IMR-90 (cell line): Measurements from ENCODE around the gene CEACAM21. TPM values are rescaled to one million over a fixed set of nuclear protein-coding genes. Genes with fewer than 3 reads are reported as not detected.

Experiments
- ATAC-seq: fragments of 200-7000 bp; cut with Tn5 transposase; 2 replicates; pipeline ENCODE4 v1.9.1; 2020; ENCODE audit warnings: low read depth, mild to moderate bottlenecking, moderate library complexity
- BruUV-seq: library from RNA; stranded (reverse); fragments of 400-500 nt; replicated peaks from 2 replicates; lab custom pipeline; 2021; lab: Mats Ljungman, UMichigan
- CTCF ChIA-PET: fragments of 300-600 bp; formaldehyde crosslinking; extraction: SDS; loops from one replicate; lab custom pipeline; 2021; ENCODE audit warnings: antibody characterized with exemption; lab: Yijun Ruan, JAX
- POLR2A ChIA-PET: fragments of 300-600 bp; sonication (Branson Sonifier 250); formaldehyde crosslinking; loops from one replicate; lab custom pipeline; 2022; ENCODE audit warnings: antibody characterized with exemption; ENCODE audit not compliant: unreplicated experiment; lab: Charles Lee
- DNase-seq: peaks from one replicate; pipeline ENCODE4 v3.0.0; 2013
- H2AFZ ChIP-seq: replicated peaks from 2 replicates; pipeline ENCODE3; 2013; ENCODE audit warnings: low read length, mild to moderate bottlenecking; ENCODE audit not compliant: poor library complexity
- H2AK5ac ChIP-seq: 2 replicates; pipeline ENCODE4 v1.6.1; 2013; ENCODE audit warnings: low read depth, low read length, inconsistent platforms
- H2AK9ac ChIP-seq: replicated peaks from 2 replicates; pipeline ENCODE3; 2013; ENCODE audit warnings: mild to moderate bottlenecking, low read depth, low read length, moderate library complexity; ENCODE audit not compliant: poor library complexity
- H2BK120ac ChIP-seq: 2 replicates; pipeline ENCODE4 v1.6.1; 2013; ENCODE audit warnings: low read depth, low read length, inconsistent platforms
- H2BK15ac ChIP-seq: 3 replicates; pipeline ENCODE4 v1.6.1; 2013; ENCODE audit warnings: low read depth, low read length, inconsistent platforms
- H2BK20ac ChIP-seq: 2 replicates; pipeline ENCODE4 v1.6.1; 2013; ENCODE audit warnings: low read depth, mild to moderate bottlenecking, inconsistent platforms, low read length, moderate library complexity
- H2BK5ac ChIP-seq: 2 replicates; pipeline ENCODE4 v1.6.1; 2013; ENCODE audit warnings: mild to moderate bottlenecking, low read depth, low read length, inconsistent platforms; ENCODE audit not compliant: poor library complexity, severe bottlenecking
- H3K14ac ChIP-seq: replicated peaks from 2 replicates; pipeline ENCODE4 v1.6.1; 2013; ENCODE audit warnings: low read depth, low read length, inconsistent platforms
- H3K18ac ChIP-seq: 2 replicates; pipeline ENCODE4 v1.6.1; 2013; ENCODE audit warnings: low read depth, low read length, control low read depth
- H3K23ac ChIP-seq: 2 replicates; pipeline ENCODE4 v1.6.1; 2013; ENCODE audit warnings: low read depth, low read length, inconsistent platforms
- H3K27ac ChIP-seq: 2 replicates; pipeline ENCODE4 v1.5.1; 2013; ENCODE audit warnings: mild to moderate bottlenecking, control low read depth, low read length; ENCODE audit not compliant: insufficient read depth
- H3K27me3 ChIP-seq: 2 replicates; pipeline ENCODE4 v1.6.1; 2013; ENCODE audit warnings: low read length; ENCODE audit not compliant: control insufficient read depth, insufficient read depth
- H3K36me3 ChIP-seq: 2 replicates; pipeline ENCODE4 v1.6.1; 2013; ENCODE audit warnings: low read length, mixed read lengths; ENCODE audit not compliant: control insufficient read depth, insufficient read depth
- H3K4ac ChIP-seq: 2 replicates; pipeline ENCODE4 v1.6.1; 2013; ENCODE audit warnings: low read depth, low read length, inconsistent platforms
- H3K4me1 ChIP-seq: 2 replicates; pipeline ENCODE4 v1.6.1; 2013; ENCODE audit warnings: low read length, mixed read lengths; ENCODE audit not compliant: control insufficient read depth, insufficient read depth
- H3K4me2 ChIP-seq: 2 replicates; pipeline ENCODE4 v1.6.1; 2013; ENCODE audit warnings: low read depth, mild to moderate bottlenecking, control low read depth, low read length, moderate library complexity
- H3K4me3 ChIP-seq: 2 replicates; pipeline ENCODE4 v1.5.1; 2013; ENCODE audit warnings: low read depth, mild to moderate bottlenecking, control low read depth, low read length, moderate library complexity; ENCODE audit not compliant: insufficient read depth
- H3K56ac ChIP-seq: 2 replicates; pipeline ENCODE4 v1.6.1; 2013; ENCODE audit warnings: low read length, inconsistent platforms; ENCODE audit not compliant: insufficient read depth; ENCODE audit errors: extremely low read depth
- H3K79me1 ChIP-seq, 2 experiments: 2 replicates each; pipeline ENCODE4 v1.6.1; 2013; ENCODE audit warnings: low read length in 2 of 2, inconsistent platforms in 1 of 2, low read depth in 1 of 2
- H3K9ac ChIP-seq: 2 replicates; pipeline ENCODE4 v1.6.1; 2013; ENCODE audit warnings: low read depth, low read length, control low read depth
- H3K9me1 ChIP-seq: 2 replicates; pipeline ENCODE4 v1.6.1; 2013; ENCODE audit warnings: low read length, inconsistent platforms; ENCODE audit not compliant: insufficient read depth
- H3K9me3 ChIP-seq: 2 replicates; pipeline ENCODE4 v1.6.1; 2013; ENCODE audit warnings: low read length; ENCODE audit not compliant: control insufficient read depth, insufficient read depth
- H4K20me1 ChIP-seq: 2 replicates; pipeline ENCODE4 v1.6.1; 2013; ENCODE audit warnings: low read length, inconsistent platforms; ENCODE audit not compliant: insufficient read depth
- H4K5ac ChIP-seq: 2 replicates; pipeline ENCODE4 v1.6.1; 2013; ENCODE audit warnings: mild to moderate bottlenecking, low read depth, low read length, control low read depth
- H4K8ac ChIP-seq, 2 experiments: 2 replicates each; pipeline ENCODE4 v1.6.1; 2013; ENCODE audit warnings: low read depth in 2 of 2, low read length in 2 of 2, control low read depth in 1 of 2, inconsistent platforms in 1 of 2
- H4K91ac ChIP-seq: 2 replicates; pipeline ENCODE4 v1.6.1; 2013; ENCODE audit warnings: low read depth, low read length, inconsistent platforms; ENCODE audit not compliant: insufficient read depth
- BHLHE40 ChIP-seq: fragments of 150-350 bp; IDR thresholded peaks from 2 replicates; pipeline ENCODE4 v1.6.1; 2016; ENCODE audit warnings: mild to moderate bottlenecking, low read depth, low read length
- CEBPB ChIP-seq: IDR thresholded peaks from 2 replicates; pipeline ENCODE4 v1.6.1; 2012; ENCODE audit warnings: low read depth, low read length, improper control_type of control experiment
- CHD1 ChIP-seq: IDR thresholded peaks from 2 replicates; pipeline ENCODE4 v1.6.1; 2012; ENCODE audit warnings: low read depth, low read length, improper control_type of control experiment
- CTCF ChIP-seq: conservative IDR thresholded peaks from 2 replicates; pipeline ENCODE4 v1.5.1; 2012; ENCODE audit warnings: mild to moderate bottlenecking, low read depth, low read length, improper control_type of control experiment
- ELK1 ChIP-seq: fragments of 150-350 bp; IDR thresholded peaks from 2 replicates; pipeline ENCODE4 v1.6.1; 2016; ENCODE audit warnings: low read depth, mild to moderate bottlenecking, low read length, moderate library complexity, borderline replicate concordance
- FOS ChIP-seq: fragments of 150-350 bp; IDR thresholded peaks from 2 replicates; pipeline ENCODE4 v1.6.1; 2016; ENCODE audit warnings: low read depth, low read length
- MAFK ChIP-seq: IDR thresholded peaks from 2 replicates; pipeline ENCODE4 v1.6.1; 2012; ENCODE audit warnings: low read depth, low read length, improper control_type of control experiment
- MAZ ChIP-seq: IDR thresholded peaks from 2 replicates; pipeline ENCODE4 v1.6.1; 2012; ENCODE audit warnings: low read depth, mild to moderate bottlenecking, low read length, improper control_type of control experiment, moderate library complexity, borderline replicate concordance
- MXI1 ChIP-seq: IDR thresholded peaks from 2 replicates; pipeline ENCODE4 v1.6.1; 2012; ENCODE audit warnings: low read depth, mild to moderate bottlenecking, low read length, moderate library complexity, borderline replicate concordance
- NFE2L2 ChIP-seq: fragments of 150-350 bp; IDR thresholded peaks from 2 replicates; pipeline ENCODE4 v1.6.1; 2016; ENCODE audit warnings: low read depth, mild to moderate bottlenecking, low read length
- POLR2A ChIP-seq: IDR thresholded peaks from 2 replicates; pipeline ENCODE4 v1.6.1; 2012; ENCODE audit warnings: mild to moderate bottlenecking, low read depth, low read length
- RAD21 ChIP-seq: IDR thresholded peaks from 2 replicates; pipeline ENCODE4 v1.6.1; 2012; ENCODE audit warnings: low read length, improper control_type of control experiment
- RCOR1 ChIP-seq: IDR thresholded peaks from 2 replicates; pipeline ENCODE4 v1.6.1; 2012; ENCODE audit warnings: mild to moderate bottlenecking, low read length, improper control_type of control experiment; ENCODE audit not compliant: insufficient replicate concordance
- RFX5 ChIP-seq: IDR thresholded peaks from 2 replicates; pipeline ENCODE4 v1.8.0; 2012; ENCODE audit warnings: low read depth, mild to moderate bottlenecking, low read length, moderate library complexity
- SMC3 ChIP-seq: fragments of 150-350 bp; IDR thresholded peaks from 2 replicates; pipeline ENCODE4 v1.6.1; 2016; ENCODE audit warnings: low read depth, mild to moderate bottlenecking, antibody characterized with exemption, low read length, moderate library complexity
- USF2 ChIP-seq: fragments of 150-350 bp; IDR thresholded peaks from 2 replicates; pipeline ENCODE4 v1.6.1; 2017; ENCODE audit warnings: mild to moderate bottlenecking, antibody characterized with exemption, low read length, low read depth
- WGBS, 2 experiments: methylation state at CpG; one replicate each; pipeline versions ENCODE4 v1.1.5 to v1.1.7; 2013; ENCODE audit warnings: missing lambda C conversion rate in 2 of 2; ENCODE audit not compliant: insufficient read length in 1 of 2; ENCODE audit errors: extremely low coverage in 2 of 2; 5-methylcytosine and 5-hydroxymethylcytosine counted together
- dilution Hi-C: fragments of 300-500 bp; cut with HindIII; formaldehyde crosslinking; loops from one replicate; pipeline ENCODE4 v1.14.3; 2018; ENCODE audit warnings: low sequenced_read_pairs; ENCODE audit not compliant: unreplicated experiment
- in situ Hi-C: fragments of 300-500 bp; cut with MboI; formaldehyde crosslinking; loops from 3 replicates; pipeline ENCODE4 v1.14.3; 2019; ENCODE audit warnings: low sequenced_read_pairs, inconsistent platforms, mixed read lengths
- intact Hi-C: fragments of 100-400 bp; cut with micrococcal nuclease; formaldehyde crosslinking; loops from 2 replicates; pipeline ENCODE4 v1.10.0; 2022
- polyA plus RNA-seq, 3 experiments: library from polyadenylated mRNA; depleted of rRNA; stranded (reverse); fragments of >200 nt; gene quantifications; 2 replicates each; pipeline ENCODE4 v1.2.3, GENCODE V29; 2012; ENCODE audit warnings: low replicate concordance in 1 of 3
- total RNA-seq: library from RNA; depleted of rRNA; stranded (reverse); fragments of >200 nt; gene quantifications from 2 replicates; pipeline ENCODE4 v1.2.3, GENCODE V29; 2012

Gene CEACAM21
- total and polyA plus RNA-seq, 2 of the 4 experiments (the other 2 are of a cell fraction) = not detected

GRCh38 chr19:41591951-41592562, 16.1 kb downstream of the CEACAM21 start:
- H4K20me1 ChIP-seq = no peaks in the 10 kb centered on the region; the same call in 1 of the 2 replicates
- no peak overlapping the region for H4K8ac ChIP-seq
- H3K9ac ChIP-seq = no peak overlapping the region
- TF ChIP-seq POLR2A (no peak), MAFK (no peak), SMC3 (no peak), BHLHE40 (no peak), RCOR1 (no peak), MXI1 (no peak), MAZ (no peak), CHD1 (no peak), ELK1 (no peak), FOS (no peak), NFE2L2 (no peak), CTCF (no peak), RAD21 (no peak), CEBPB (no peak), RFX5 (no peak), USF2 (no peak)
- BruUV-seq = no TSS peak
- no peak overlapping the region for H3K4me2 ChIP-seq
- no peak overlapping the region for H4K5ac ChIP-seq
- no peak for ATAC-seq
- H4K91ac ChIP-seq = no peak overlapping the region
- H3K23ac ChIP-seq = no peak overlapping the region
- H2AK9ac ChIP-seq = no peak overlapping the region
- H2AK5ac ChIP-seq = no peak overlapping the region
- DNase-seq = no peak
- H3K56ac ChIP-seq = no peak overlapping the region
- H3K9me3 ChIP-seq = no peaks in the 10 kb centered on the region
- no peaks in the 10 kb centered on the region for H3K36me3 ChIP-seq
- no peaks in the 10 kb centered on the region for H3K27me3 ChIP-seq
- H3K18ac ChIP-seq = no peak overlapping the region
- H2BK5ac ChIP-seq = no peak overlapping the region
- ChIA-PET CTCF (no interaction called here), POLR2A (no interaction called here)
- dilution Hi-C loops = no loop called here
- in situ Hi-C loops = no loop called here
- H3K9me1 ChIP-seq = no peaks in the 10 kb centered on the region
- no peak overlapping the region for H3K27ac ChIP-seq
- H3K4ac ChIP-seq = no peak overlapping the region
- H2BK15ac ChIP-seq = no peak overlapping the region
- 0% methylated on average over 2 of the region's 5 CpGs; no CpG with 5 or more reads in 1 of the 2 experiments for WGBS, 2 experiments
- no peak overlapping the region for H2BK20ac ChIP-seq
- no peaks in the 10 kb centered on the region for H3K79me1 ChIP-seq
- H3K4me1 ChIP-seq = no peaks in the 10 kb centered on the region
- H3K4me3 ChIP-seq = no peak overlapping the region
- intact Hi-C loops = no loop called here
- H3K14ac ChIP-seq = no peak overlapping the region
- no peak overlapping the region for H2BK120ac ChIP-seq
- peak overlapping the region; percentile 32 for H2AFZ ChIP-seq
